Left lung (tissue), 10 donors: ENCODE data around the gene NFIX. TPM values are rescaled to one million over a fixed set of nuclear protein-coding genes. Genes with fewer than 3 reads are reported as not detected.

Experiments
- ATAC-seq: fragments of 200-7000 bp; cut with Tn5 transposase; one replicate; pipeline ENCODE4 v1.9.1; 2020; ENCODE audit warnings: moderate library complexity
- DNase-seq, 4 donors: peaks; one replicate each; pipeline ENCODE4 v3.0.0-alpha.2; 2013 to 2020
- H3K27ac ChIP-seq, 2 donors: fragments of 200-600 bp; sonication (generic) in 1 of 2; one replicate each; pipeline versions ENCODE4 v1.5.0 to v1.8.0; 2020 to 2021
- H3K27me3 ChIP-seq, 2 donors: fragments of 200-600 bp; sonication (generic) in 1 of 2; one replicate each; pipeline versions ENCODE4 v1.5.0 to v1.8.0; 2020 to 2021
- H3K36me3 ChIP-seq, 2 donors: fragments of 200-600 bp; sonication (generic) in 1 of 2; one replicate each; pipeline versions ENCODE4 v1.5.0 to v1.8.0; 2020 to 2021
- H3K4me1 ChIP-seq, 2 donors: fragments of 200-600 bp; one replicate each; pipeline ENCODE4 v1.8.0; 2021
- H3K4me3 ChIP-seq, 2 donors: fragments of 200-600 bp; sonication (generic) in 1 of 2; one replicate each; pipeline versions ENCODE4 v1.5.0 to v1.8.0; 2020 to 2021; ENCODE audit warnings: mild to moderate bottlenecking in 1 of 2
- H3K9me3 ChIP-seq, 2 donors: fragments of 200-600 bp; sonication (generic) in 1 of 2; one replicate each; pipeline versions ENCODE4 v1.5.0 to v1.8.0; 2020 to 2021
- CTCF ChIP-seq, 2 donors: fragments of 200-600 bp; sonication (generic) in 1 of 2; IDR thresholded peaks; one replicate each; pipeline versions ENCODE4 v1.5.0 to v1.8.0; 2021; ENCODE audit warnings: antibody characterized with exemption in 2 of 2
- intact Hi-C, 2 donors: fragments of 100-400 bp; cut with DNase I; formaldehyde crosslinking; loops; one replicate each; pipeline versions ENCODE4 v1.11.2 to v1.14.2; 2022
- polyA plus RNA-seq, 6 donors: library from polyadenylated mRNA; unstranded; fragments of 120-200 nt; gene quantifications; one replicate each; pipeline ENCODE4 v1.2.1, GENCODE V29; 2013; ENCODE audit not compliant: insufficient read length in 6 of 6
- total RNA-seq, 2 donors: library from RNA; stranded (reverse); fragmentation: NEBNext Ultra II Directional; extraction: Animal tissue kit (Norgen Biotek cat#: 25700); gene quantifications; one replicate each; pipeline ENCODE4 v1.2.1, GENCODE V29; 2021
- donor health status: DM: no; HTN: yes; CAD: no.
- donor health status: DM: no; HTN: no; CAD: no.

NFIX gene
- total and polyA plus RNA-seq, 8 donors: 92.6 to 237 (median 123) TPM

- H3K36me3 ChIP-seq: no peaks in the 10 kb centered on the region
- peaks cover 0 to 64% of the 10 kb centered on the region in 2 donors for H3K27me3 ChIP-seq
- intact Hi-C loops: no loop called here
- peak; percentile 13 for ATAC-seq
- no peak for TF ChIP-seq CTCF (IDR thresholded peaks at IDR 0.05)
- no peak overlapping the region for H3K4me3 ChIP-seq
- DNase-seq: peak in 1 of 4 donors; percentile 81
- H3K9me3 ChIP-seq: no peaks in the 10 kb centered on the region
- peaks cover 65 to 83% of the 10 kb centered on the region in 2 donors for H3K4me1 ChIP-seq
- peak overlapping the region; percentile 41 to 44 for H3K27ac ChIP-seq
These were observed 15.0 kb downstream of the NFIX start for GRCh38 chr19:13010038-13010991.

GRCh38 chr19:13010992-13011652 lies 15.8 kb downstream of the NFIX start:
- intact Hi-C loops: no loop called here
- peaks cover 0 to 66% of the 10 kb centered on the region in 2 donors for H3K27me3 ChIP-seq
- H3K36me3 ChIP-seq: no peaks in the 10 kb centered on the region
- TF ChIP-seq CTCF (IDR thresholded peaks at IDR 0.05): no peak
- no peak for ATAC-seq
- H3K9me3 ChIP-seq: no peaks in the 10 kb centered on the region
- peaks cover 64 to 83% of the 10 kb centered on the region in 2 donors for H3K4me1 ChIP-seq
- peak in 1 of 4 donors; percentile 75 for DNase-seq
- no peak overlapping the region for H3K4me3 ChIP-seq
- H3K27ac ChIP-seq: no peak overlapping the region

- peaks cover 0 to 66% of the 10 kb centered on the region in 2 donors for H3K27me3 ChIP-seq
These were observed 16.5 kb downstream of the NFIX start for GRCh38 chr19:13011653-13012389.

GRCh38 chr19:13012390-13012689 lies 17.1 kb downstream of the NFIX start:
- Histone ChIP-seq H3K36me3 (no peaks in the 10 kb centered on the region), H3K4me1 (peaks cover 61 to 87% of the 10 kb centered on the region in 2 donors), H3K9me3 (no peaks in the 10 kb centered on the region), H3K4me3 (no peak overlapping the region), H3K27ac (peak overlapping the region; percentile 77 to 94), H3K27me3 (peaks cover 0 to 66% of the 10 kb centered on the region in 2 donors)
- no peak for TF ChIP-seq CTCF (IDR thresholded peaks at IDR 0.05)
- DNase-seq (peak in 1 of 4 donors; percentile 56), ATAC-seq (no peak)
- intact Hi-C loops: no loop called here

More at GRCh38 chr19:13011653-13012389, 16.5 kb downstream of the NFIX start:
- H3K4me3 ChIP-seq: no peak overlapping the region
- no peak for TF ChIP-seq CTCF (IDR thresholded peaks at IDR 0.05)
- intact Hi-C loops: no loop called here
- peak overlapping the region; percentile 77 to 94 for H3K27ac ChIP-seq
- ATAC-seq: no peak
- no peaks in the 10 kb centered on the region for H3K9me3 ChIP-seq
- peak in 1 of 4 donors; percentile 69 for DNase-seq
- H3K4me1 ChIP-seq: peaks cover 63 to 83% of the 10 kb centered on the region in 2 donors
- H3K36me3 ChIP-seq: no peaks in the 10 kb centered on the region
